HAP-1 (cell line): ENCODE measurements around the gene ESYT2.
"Not testable (repeated sequence)": the region's sequence is repeated elsewhere in the genome, so short reads cannot be mapped to it uniquely, and the experiment has no call there.

Source experiments
- DNase-seq, 2 experiments: peaks; one replicate each; pipeline ENCODE4 v3.0.0-alpha.2; 2016 to 2020; ENCODE audit warnings: low spot score in 2 of 2
- H3K27me3 ChIP-seq: fragments of 250-450 bp; sonication (Bioruptor Pico); 2 replicates; pipeline ENCODE4 v1.5.1; 2020; ENCODE audit warnings: low read depth, mild to moderate bottlenecking, moderate library complexity
- H3K36me3 ChIP-seq: fragments of 250-450 bp; sonication (Bioruptor Pico); replicated peaks from 2 replicates; pipeline ENCODE4 v1.5.1; 2020; ENCODE audit warnings: mild to moderate bottlenecking
- H3K4me1 ChIP-seq: fragments of 250-450 bp; sonication (Bioruptor Pico); 2 replicates; pipeline ENCODE4 v1.5.1; 2020; ENCODE audit warnings: mild to moderate bottlenecking
- H3K4me3 ChIP-seq: fragments of 250-450 bp; sonication (Bioruptor Pico); 2 replicates; pipeline ENCODE4 v1.5.1; 2020; ENCODE audit warnings: mild to moderate bottlenecking, moderate library complexity
- H3K9me3 ChIP-seq: fragments of 250-450 bp; sonication (Bioruptor Pico); 2 replicates; pipeline ENCODE4 v1.5.1; 2020; ENCODE audit warnings: mild to moderate bottlenecking, moderate library complexity
- in situ Hi-C: fragments of 300-500 bp; cut with MboI; formaldehyde crosslinking; loops from 3 replicates; pipeline ENCODE4 v1.14.3; 2020; ENCODE audit warnings: low sequenced_read_pairs, inconsistent platforms, mixed read lengths

The ESYT2 gene

DNA sequence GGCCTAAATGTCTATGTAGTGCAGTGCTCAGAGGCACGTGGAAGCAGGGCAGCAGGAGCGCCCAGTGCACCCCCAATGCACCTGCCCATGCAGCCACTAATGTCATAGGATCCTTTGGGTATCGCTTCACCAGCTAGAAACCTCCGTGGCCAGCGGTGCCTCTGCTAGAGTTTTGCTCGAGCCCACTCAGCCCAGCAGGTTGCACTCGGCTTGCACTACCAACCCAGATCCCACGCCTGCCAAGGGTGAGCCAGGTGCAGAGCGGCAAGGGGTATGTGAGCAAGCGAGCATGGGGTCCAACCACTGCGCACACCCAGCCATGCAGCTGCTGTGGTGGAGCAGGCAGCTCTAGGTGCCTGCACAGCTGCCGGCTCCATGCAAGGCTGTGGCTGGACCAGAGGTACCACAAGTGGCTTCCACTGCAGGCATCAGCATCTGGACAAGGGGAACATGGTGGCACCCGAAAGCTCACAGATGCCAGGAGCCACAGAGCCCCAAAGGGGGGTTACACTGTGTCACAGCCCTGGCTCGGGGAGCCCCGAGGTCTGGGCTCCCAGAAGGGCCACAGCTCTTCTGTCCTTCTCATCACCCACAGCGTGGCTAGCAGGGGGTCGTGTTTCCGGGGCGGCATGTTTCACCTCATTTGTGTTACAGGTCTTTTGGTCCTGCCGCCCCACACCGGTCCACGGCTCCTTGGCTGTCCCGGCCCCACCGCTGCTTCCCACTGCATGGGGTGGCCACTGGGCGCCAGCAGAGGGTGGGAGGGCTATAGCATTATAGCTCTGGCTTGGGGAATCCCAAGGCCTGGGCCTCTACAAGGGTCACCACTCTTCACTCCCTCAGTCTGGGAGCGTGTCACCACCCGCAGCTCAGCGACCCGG is 122.4 kb downstream of the ESYT2 start:
- in situ Hi-C loops, result no loop called here
- Histone ChIP-seq H3K36me3 (peaks cover 10% of the 10 kb centered on the region), H3K27me3 (no peaks in the 10 kb centered on the region), H3K4me1 (peaks cover 14% of the 10 kb centered on the region), H3K4me3 (no peak overlapping the region), H3K9me3 (no peaks in the 10 kb centered on the region; the same call in 1 of the 2 replicates)
- DNase-seq, result no peak

DNA sequence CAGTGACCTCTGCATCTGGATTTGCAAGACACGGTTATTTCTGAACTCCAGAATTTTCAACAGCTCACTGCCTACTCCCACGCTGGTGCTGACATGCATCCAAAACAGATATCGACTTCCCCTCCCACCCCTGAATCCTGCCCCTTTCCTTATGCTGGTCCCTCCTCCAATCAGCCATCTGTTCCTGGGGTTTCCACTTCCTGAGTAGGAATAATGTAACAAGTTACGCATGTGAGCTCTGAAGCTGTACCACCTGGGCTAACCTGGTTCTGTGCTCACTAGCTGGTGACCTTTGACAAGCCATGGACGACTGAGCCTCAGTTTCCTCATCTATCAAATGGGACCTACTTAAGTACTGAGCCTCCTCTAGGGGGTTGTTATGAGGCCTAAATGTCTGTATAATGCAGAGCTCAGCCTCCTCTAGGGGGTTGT is 123.0 kb downstream of the ESYT2 start:
- H3K4me3 ChIP-seq, result no peak overlapping the region
- H3K4me1 ChIP-seq, result peaks cover 14% of the 10 kb centered on the region
- no peaks in the 10 kb centered on the region; the same call in 1 of the 2 replicates for H3K9me3 ChIP-seq
- no peak for DNase-seq
- in situ Hi-C loops, result no loop called here
- no peaks in the 10 kb centered on the region for H3K27me3 ChIP-seq
- H3K36me3 ChIP-seq, result peaks cover 17% of the 10 kb centered on the region

GRCh38 chr7:158705234-158705850 is 124.0 kb downstream of the ESYT2 start:
- in situ Hi-C loops, result no loop called here
- no peak for DNase-seq
- Histone ChIP-seq H3K9me3 (no peaks in the 10 kb centered on the region; the same call in 1 of the 2 replicates), H3K4me3 (peak overlapping the region; percentile 99), H3K27me3 (no peaks in the 10 kb centered on the region), H3K4me1 (peaks cover 14% of the 10 kb centered on the region), H3K36me3 (peaks cover 27% of the 10 kb centered on the region)

DNA sequence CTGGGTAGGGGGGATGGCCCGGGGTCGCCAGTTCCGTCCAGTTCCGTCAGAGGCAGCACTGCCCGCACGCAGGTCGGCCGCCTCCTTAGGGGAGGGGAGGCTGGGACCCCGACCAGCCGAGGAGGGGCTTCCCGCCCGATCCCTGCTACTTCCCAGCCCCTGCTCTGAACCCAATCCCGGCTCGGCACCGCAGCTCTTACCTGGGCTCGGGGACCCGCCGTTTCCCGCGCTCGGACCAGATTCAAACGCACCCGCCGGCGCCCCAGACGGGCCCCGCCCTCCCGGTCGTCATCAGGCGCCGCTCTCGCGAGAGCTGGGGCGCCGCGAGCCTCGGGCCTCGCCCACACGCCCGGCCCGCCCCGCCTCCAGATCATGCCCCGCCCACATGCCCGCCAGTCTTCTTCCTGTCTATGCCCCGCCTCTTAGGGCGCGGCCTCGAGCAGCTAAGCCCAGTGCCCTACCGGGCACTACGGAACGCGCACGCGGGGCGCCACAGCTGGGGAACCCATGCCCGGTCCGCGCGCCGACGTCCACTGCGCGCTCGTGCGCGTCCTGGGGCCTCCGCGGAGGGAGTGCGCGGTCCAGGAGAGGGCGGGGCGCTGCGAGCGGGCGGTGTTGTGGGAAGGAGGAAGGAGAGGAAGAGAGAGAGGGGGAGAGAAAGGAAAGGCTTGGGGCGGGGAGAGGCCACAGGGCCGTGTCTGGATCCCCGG is 124.6 kb downstream of the ESYT2 start, which contains the start of gene NCAPG2:
Gene NCAPG2, minus strand, starts transcription at position 281 of the 710 bp plus-strand sequence. CDS start 2,905 bp downstream, outside the sequence.
- in situ Hi-C loops, result no loop called here
- Histone ChIP-seq H3K9me3 (no peaks in the 10 kb centered on the region; the same call in 1 of the 2 replicates), H3K4me1 (peaks cover 14% of the 10 kb centered on the region), H3K36me3 (peaks cover 33% of the 10 kb centered on the region), H3K4me3 (peak within 1 kb of the TSS; percentile 99), H3K27me3 (no peaks in the 10 kb centered on the region)
- DNase-seq, result peak; percentile 91 to 99

DNA sequence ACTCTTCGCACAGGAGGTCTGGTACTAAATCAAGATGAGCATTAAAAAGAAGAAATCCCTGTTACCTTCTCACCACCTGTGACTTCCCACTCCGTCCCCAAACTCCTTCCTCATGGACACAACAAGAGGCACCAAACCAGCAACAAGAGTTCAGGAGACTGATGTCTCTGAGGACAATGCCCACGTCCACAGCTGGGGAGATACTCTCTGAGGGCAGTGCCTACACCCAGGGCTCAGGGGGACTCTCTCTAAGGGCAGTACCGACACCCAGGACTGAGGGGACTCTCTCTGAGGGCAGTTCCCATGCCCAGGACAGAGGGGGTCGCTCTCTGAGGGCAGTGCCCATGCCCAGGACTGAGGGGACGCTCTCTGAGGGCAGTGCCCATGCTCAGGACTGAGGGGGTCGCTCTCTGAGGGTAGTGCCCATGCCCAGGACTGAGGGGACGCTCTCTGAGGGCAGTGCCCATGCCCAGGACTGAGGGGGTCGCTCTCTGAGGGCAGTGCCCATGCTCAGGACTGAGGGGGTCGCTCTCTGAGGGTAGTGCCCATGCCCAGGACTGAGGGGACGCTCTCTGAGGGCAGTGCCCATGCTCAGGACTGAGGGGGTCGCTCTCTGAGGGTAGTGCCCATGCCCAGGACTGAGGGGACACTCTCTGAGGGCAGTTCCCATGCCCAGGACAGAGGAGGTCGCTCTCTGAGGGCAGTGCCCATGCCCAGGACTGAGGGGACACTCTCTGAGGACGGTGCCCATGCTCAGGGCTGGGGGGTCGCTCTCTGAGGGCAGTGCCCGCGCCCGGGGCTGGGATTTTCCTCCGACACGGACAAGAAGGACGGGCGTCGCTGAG is 125.4 kb downstream of the ESYT2 start:
- H3K36me3 ChIP-seq, result peaks cover 41% of the 10 kb centered on the region
- H3K4me3 ChIP-seq, result peak overlapping the region; percentile 99
- in situ Hi-C loops, H3K9me3 ChIP-seq, DNase-seq, H3K27me3 ChIP-seq: not testable (repeated sequence)
- peaks cover 14% of the 10 kb centered on the region for H3K4me1 ChIP-seq

GRCh38 chr7:158702944-158703343 is 126.4 kb downstream of the ESYT2 start:
- H3K36me3 ChIP-seq, result peaks cover 50% of the 10 kb centered on the region
- no peaks in the 10 kb centered on the region; the same call in 1 of the 2 replicates for H3K9me3 ChIP-seq
- peak overlapping the region; percentile 99 for H3K4me3 ChIP-seq
- H3K27me3 ChIP-seq, result no peaks in the 10 kb centered on the region
- no peak for DNase-seq
- in situ Hi-C loops, result no loop called here
- peaks cover 14% of the 10 kb centered on the region for H3K4me1 ChIP-seq

GRCh38 chr7:158702196-158702595 is 127.1 kb downstream of the ESYT2 start:
- Histone ChIP-seq H3K4me1 (peaks cover 14% of the 10 kb centered on the region), H3K9me3 (no peaks in the 10 kb centered on the region), H3K4me3 (no peak overlapping the region), H3K27me3 (no peaks in the 10 kb centered on the region), H3K36me3 (peaks cover 56% of the 10 kb centered on the region)
- in situ Hi-C loops, result no loop called here
- DNase-seq, result no peak

GRCh38 chr7:158700008-158700407 is 129.3 kb downstream of the ESYT2 start:
- no peak overlapping the region for H3K4me3 ChIP-seq
- peaks cover 14% of the 10 kb centered on the region for H3K4me1 ChIP-seq
- no peak for DNase-seq
- H3K36me3 ChIP-seq, result peaks cover 78% of the 10 kb centered on the region
- no peaks in the 10 kb centered on the region for H3K27me3 ChIP-seq
- no peaks in the 10 kb centered on the region for H3K9me3 ChIP-seq
- in situ Hi-C loops, result no loop called here

- peaks cover 80% of the 10 kb centered on the region for H3K36me3 ChIP-seq
- no peak overlapping the region for H3K4me3 ChIP-seq
- peaks cover 14% of the 10 kb centered on the region for H3K4me1 ChIP-seq
- H3K9me3 ChIP-seq, result no peaks in the 10 kb centered on the region
- H3K27me3 ChIP-seq, result no peaks in the 10 kb centered on the region
- in situ Hi-C loops, result no loop called here
- DNase-seq, result no peak
These were observed 130.0 kb downstream of the ESYT2 start for GRCh38 chr7:158699341-158699740.

DNA sequence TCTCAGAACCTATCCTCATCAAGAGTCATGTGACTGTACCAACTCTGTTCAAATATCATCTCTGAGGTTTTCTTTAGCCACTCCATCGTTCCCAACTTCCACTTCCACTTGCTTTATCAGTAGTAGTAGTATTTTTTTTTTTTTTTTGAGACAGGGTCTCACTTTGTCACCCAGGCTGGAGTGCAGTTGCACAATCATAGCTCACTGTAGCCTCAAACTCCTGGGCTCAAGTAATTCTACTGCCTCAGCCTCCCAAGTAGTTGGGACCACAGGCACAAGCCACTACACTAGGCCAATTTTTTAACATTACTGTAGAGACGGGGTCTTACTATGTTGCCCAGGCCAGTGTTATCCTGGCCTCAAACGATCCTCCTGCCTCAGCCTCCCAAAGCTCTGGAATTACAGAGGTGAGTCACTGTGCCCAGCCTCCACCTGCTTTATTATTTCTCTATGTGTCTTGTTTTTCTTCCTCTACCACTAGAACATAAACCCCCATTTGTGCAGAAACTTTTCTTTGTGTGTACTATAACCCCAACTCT is 130.6 kb downstream of the ESYT2 start:
- in situ Hi-C loops, result no loop called here
- Histone ChIP-seq H3K9me3 (no peaks in the 10 kb centered on the region), H3K27me3 (no peaks in the 10 kb centered on the region), H3K4me3 (no peak overlapping the region), H3K4me1 (peaks cover 14% of the 10 kb centered on the region), H3K36me3 (peaks cover 86% of the 10 kb centered on the region)
- DNase-seq, result no peak

GRCh38 chr7:158697597-158697996 is 131.7 kb downstream of the ESYT2 start:
- H3K4me1 ChIP-seq, H3K9me3 ChIP-seq, DNase-seq, in situ Hi-C loops, H3K27me3 ChIP-seq, H3K4me3 ChIP-seq: not testable (repeated sequence)
- peaks cover 90% of the 10 kb centered on the region for H3K36me3 ChIP-seq

GRCh38 chr7:158695726-158696452 is 133.4 kb downstream of the ESYT2 start:
- no peak overlapping the region for H3K4me3 ChIP-seq
- in situ Hi-C loops, result no loop called here
- H3K36me3 ChIP-seq, result peaks cover 91% of the 10 kb centered on the region

More at GRCh38 chr7:158695726-158696452, 133.4 kb downstream of the ESYT2 start:
- Histone ChIP-seq H3K27me3 (no peaks in the 10 kb centered on the region), H3K4me1 (no peaks in the 10 kb centered on the region), H3K9me3 (no peaks in the 10 kb centered on the region)
- no peak for DNase-seq
